HG02610 (cell line): Measurements from ENCODE around the gene ZFP36L2.
A peak's percentile ranks its signal among the peaks of the same experiment; 100 is the strongest.

Experiments
- ATAC-seq: cut with Tn5 transposase; IDR thresholded peaks from one replicate; pipeline ENCODE4 v1.9.1; 2021; ENCODE audit warnings: mild to moderate bottlenecking, moderate library complexity; ENCODE audit not compliant: unreplicated experiment

ZFP36L2 gene

GRCh38 chr2:43224131-43224570 is 2.3 kb downstream of the ZFP36L2 start:
- no peak for ATAC-seq

- ATAC-seq: no peak
Measured at GRCh38 chr2:43223521-43224001, 2.8 kb downstream of the ZFP36L2 start.

GRCh38 chr2:43222475-43223309 is 3.7 kb downstream of the ZFP36L2 start:
- no peak for ATAC-seq

DNA sequence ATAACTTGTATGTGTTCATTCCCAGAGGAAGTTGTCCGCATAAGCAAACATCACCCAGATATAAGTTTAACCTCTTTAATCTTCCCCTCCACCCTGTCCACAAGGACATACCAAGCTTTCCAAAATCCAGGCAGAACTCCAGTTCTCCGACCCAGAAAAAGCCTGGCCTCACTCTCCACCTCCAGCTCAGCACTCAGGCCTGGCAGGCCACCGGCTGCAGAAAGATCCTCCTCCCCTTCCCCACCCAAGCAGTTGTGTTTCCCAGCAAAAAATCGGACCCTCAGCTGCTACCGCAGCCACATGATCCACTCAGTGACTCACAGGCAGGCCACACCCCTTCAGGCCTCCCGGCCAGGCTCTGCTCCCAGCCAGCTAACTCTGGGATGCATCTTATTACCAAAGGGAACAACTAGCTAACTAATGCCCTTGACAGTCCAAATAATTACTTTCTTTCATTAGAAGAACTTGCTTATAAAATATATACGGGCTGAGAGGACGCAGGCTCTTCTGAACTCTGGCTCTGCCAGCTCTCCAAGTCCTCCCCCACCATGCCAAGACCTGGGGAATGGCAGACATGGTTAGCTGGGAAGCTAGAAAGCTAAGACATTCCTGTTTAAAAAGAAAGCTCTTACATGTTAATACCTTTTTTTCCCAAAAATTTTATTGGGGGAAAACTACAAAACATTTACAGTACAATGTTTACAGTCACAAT is 4.5 kb downstream of the ZFP36L2 start:
- ATAC-seq: no peak

GRCh38 chr2:43221124-43221762 is 5.2 kb downstream of the ZFP36L2 start:
- no peak for ATAC-seq

- no peak for ATAC-seq
Measured at GRCh38 chr2:43220760-43221123, 5.7 kb downstream of the ZFP36L2 start.

GRCh38 chr2:43220229-43220751 is 6.1 kb downstream of the ZFP36L2 start:
- no peak for ATAC-seq

DNA sequence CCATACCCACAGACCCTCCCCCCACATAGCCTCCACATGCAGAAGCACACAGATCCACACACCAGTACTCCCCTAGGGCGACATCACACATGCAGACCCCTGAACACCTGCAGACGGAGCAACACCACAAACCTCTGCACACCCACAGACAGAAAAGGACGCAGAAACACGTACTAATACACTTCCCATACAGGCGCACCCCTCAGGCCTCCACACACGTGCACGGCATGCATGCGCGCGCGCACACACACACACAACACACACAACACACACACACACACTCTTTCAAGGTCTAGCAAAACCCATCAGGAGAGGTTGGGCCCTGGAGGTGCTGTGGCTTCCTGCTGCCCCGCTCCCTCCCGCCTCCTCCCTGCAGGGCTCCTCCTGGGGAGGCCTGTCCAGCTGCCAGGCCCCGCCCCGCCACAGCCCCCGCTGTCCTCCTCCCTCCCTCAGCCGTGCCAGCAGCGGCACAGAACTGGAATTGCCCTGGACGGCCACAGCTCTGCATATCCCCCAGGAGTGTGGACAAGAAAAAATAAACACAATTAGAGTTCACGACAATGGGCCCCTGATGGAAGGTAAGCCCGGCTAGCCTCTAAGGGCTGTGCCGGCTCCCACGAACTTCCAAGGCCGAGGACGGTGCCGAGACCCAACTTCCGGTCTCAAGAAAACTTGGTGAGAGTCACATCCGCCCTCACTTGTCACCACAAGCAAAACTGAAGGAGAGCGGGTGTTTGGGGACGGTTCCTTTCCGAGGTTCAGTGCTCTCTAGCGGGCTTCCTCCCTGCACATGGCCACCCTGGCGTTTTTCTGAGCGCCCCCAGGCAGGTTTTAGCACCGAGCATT is 6.8 kb downstream of the ZFP36L2 start:
- peak; percentile 67 for ATAC-seq

DNA sequence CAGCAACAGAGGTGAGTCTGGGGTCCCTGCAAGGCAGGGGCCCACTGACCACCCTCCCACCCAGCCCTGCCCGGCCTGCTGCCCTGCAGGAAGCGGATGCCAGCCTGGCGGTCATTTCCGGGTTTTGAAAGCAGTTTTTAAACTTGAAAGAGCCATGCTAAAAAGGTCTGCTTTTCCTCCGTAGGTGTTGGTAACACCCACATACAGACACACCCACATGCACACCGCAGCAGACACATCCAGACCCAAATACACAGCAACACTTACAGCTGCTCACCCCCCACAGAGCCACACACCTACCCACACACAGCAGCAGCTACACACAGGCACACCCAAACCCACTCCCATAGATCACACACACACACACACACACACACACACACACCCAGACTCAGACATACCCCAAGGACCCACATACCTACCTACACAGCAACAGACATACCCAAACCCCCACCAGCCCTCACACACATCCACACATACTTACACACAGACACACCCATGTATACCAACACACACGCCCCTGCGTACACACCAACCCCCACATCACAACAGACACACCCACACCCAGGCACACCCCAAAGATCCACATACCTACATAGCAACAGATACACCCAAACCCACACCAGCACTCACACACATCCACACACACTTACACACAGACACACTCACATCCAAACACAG is 7.6 kb downstream of the ZFP36L2 start:
- ATAC-seq: peak; percentile 27

GRCh38 chr2:43218155-43218701 is 8.2 kb downstream of the ZFP36L2 start:
- ATAC-seq: no peak

- no peak for ATAC-seq
Measured at GRCh38 chr2:43217228-43218154, 8.9 kb downstream of the ZFP36L2 start.

- ATAC-seq: no peak
Measured at GRCh38 chr2:43216629-43217028, 9.8 kb downstream of the ZFP36L2 start.

DNA sequence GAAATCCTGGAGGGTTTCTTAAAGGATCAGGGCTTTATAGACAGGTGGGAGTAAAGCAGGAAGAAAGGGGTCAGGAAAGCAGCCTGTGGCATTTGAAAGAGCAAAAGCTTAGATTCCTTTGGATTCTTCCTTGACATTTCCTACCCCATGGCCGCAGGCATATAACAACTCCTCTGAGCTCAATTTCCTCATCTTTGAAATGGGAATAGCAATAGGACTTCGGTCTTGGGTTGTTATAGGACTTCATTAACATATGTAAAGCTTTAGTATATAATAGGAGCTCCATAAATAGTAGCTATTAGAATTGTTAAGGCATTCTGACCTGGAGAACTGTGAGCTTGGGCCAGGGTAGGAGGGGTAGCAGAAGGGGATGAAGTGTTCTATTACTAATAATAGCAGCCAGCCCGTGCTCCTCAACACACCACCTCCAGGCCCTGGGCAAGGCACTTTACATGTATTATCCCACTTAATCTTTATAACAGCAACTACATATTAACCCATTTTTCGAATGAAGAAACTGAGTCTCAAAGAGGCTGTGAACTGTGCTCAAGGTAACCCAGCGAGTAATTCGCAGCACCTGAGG is 10.6 kb downstream of the ZFP36L2 start:
- no peak for ATAC-seq

DNA sequence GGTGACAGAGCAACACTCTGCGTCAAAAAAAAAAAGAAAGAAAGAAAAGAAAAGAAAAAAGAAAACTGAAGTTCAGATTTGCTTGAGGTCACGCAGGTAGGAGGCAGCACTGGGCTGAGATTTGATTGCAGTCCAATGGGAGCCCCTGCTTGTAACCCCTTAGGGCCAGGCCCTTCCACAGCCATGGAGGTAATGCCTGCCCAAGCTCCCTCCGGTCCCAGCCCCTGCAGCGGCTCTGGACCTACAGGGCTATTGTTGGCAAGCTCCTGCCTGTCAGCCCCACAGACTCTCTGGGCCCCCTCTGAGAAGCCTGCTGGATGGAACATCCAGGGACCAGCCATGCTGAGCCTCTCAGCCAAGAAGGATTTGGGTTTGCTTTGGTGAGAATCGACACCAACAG is 12.2 kb downstream of the ZFP36L2 start:
- no peak for ATAC-seq

GRCh38 chr2:43212931-43213330 is 13.5 kb downstream of the ZFP36L2 start:
- ATAC-seq: no peak

DNA sequence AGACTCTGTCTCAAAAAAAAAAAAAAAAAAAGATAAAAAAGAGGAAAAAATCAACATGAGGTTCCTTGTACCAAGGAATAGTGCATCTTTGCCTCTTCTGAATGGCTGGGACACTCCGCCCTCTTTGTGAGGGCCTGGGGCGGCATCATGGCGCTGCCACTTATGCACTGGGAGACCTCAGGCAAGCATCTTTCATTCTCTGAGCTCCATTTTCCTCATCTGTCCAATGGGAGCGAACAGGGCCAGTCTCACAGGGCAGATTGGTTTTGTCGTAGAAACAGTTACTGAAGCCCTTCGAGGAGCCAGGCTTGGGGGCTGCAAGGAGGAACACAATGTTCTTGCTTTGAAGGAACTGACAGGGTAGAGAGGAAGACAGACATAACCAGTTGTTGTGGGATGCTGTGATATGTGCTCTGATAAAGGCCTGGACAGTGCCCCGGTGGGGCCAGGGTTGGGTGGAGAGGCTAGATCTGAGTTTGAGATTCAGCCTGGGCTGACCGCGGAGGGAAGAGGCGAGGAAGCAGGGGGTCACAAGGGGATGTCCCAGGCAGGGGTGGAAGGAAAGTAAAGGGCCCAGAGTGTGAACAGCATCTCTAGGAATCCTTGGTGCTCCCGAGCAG is 14.1 kb downstream of the ZFP36L2 start:
- no peak for ATAC-seq

DNA sequence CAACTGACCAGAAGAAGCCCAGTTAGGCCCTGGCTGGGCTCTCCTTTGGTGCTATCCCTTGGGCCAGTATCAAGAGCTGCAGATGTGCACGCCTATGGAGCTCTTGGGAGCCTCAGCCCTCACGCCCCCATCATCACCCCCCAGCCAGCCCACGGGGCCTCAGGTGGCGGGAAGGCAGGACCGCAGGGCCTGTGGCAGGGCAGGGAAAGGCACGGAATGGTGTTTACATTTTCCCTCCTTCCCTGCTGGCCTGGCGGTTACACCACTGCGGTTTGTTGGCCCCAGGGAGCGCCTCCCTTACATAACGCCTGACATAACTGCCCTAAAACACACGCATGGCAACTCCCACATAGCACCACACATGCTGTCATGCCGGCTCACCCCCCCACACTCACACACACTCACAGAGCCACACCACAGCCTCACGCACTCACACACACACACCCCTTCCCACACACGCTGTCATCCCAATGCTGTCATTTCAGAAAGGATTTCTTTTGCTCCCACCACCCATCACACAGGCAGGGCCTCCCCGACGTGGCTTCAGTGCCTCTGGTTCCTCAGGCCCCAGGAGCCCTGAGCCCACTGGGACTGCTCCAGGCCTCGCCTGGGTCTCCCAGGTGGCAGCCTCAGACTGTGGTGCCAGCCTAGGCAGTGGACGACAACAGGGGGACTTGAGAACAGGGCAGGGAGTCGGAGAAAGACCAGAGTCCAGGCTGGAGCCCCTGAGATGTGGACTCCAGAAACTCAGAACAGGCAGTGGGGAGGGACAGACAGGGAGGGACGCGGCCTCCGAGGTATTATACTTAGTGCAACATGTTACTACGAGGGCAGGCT is 15.7 kb downstream of the ZFP36L2 start:
- no peak for ATAC-seq
